PC-3 (cell line): ENCODE measurements around the gene TNFRSF12A. TPM values are rescaled to one million over a fixed set of nuclear protein-coding genes. Genes with fewer than 3 reads are reported as not detected.

Experiments
- ATAC-seq: fragments of 200-7000 bp; cut with Tn5 transposase; 2 replicates; pipeline ENCODE4 v1.9.1; 2020; ENCODE audit warnings: mild to moderate bottlenecking, moderate library complexity
- BruUV-seq: library from RNA; stranded (reverse); fragments of 400-500 nt; replicated peaks from 2 replicates; lab custom pipeline; 2021; lab: Mats Ljungman, UMichigan
- CTCF ChIA-PET: fragments of 300-600 bp; sonication (Branson Sonifier 250); formaldehyde crosslinking; loops from one replicate; lab custom pipeline; 2022; ENCODE audit warnings: antibody characterized with exemption; lab: Charles Lee
- POLR2A ChIA-PET: fragments of 300-600 bp; sonication (Branson Sonifier 250); formaldehyde crosslinking; loops from one replicate; lab custom pipeline; 2022; ENCODE audit warnings: antibody characterized with exemption; ENCODE audit not compliant: unreplicated experiment; lab: Charles Lee
- DNase-seq: peaks from one replicate; pipeline ENCODE4 v3.0.0-alpha.2; 2015
- H2AFZ ChIP-seq: fragments of 300-600 bp; sonication (generic); 2 replicates; pipeline ENCODE4 v1.6.0; 2016; ENCODE audit warnings: antibody characterized with exemption, low read length
- H3F3A ChIP-seq: fragments of 300-600 bp; sonication (generic); one replicate; pipeline ENCODE4 v1.6.0; 2017; ENCODE audit warnings: antibody characterized with exemption, low read length, control low read depth, mild to moderate bottlenecking; ENCODE audit not compliant: unreplicated experiment
- H3K27ac ChIP-seq: fragments of 300-600 bp; sonication (generic); 2 replicates; pipeline ENCODE4 v1.5.1; 2016; ENCODE audit warnings: mild to moderate bottlenecking, low read length
- H3K27me3 ChIP-seq: fragments of 300-600 bp; sonication (generic); 2 replicates; pipeline ENCODE4 v1.6.1; 2016; ENCODE audit warnings: low read length, mixed read lengths
- H3K36me3 ChIP-seq: fragments of 300-600 bp; sonication (generic); 2 replicates; pipeline ENCODE4 v1.6.1; 2016; ENCODE audit warnings: low read depth, mixed run types, low read length, mixed read lengths
- H3K4me1 ChIP-seq: fragments of 300-600 bp; sonication (generic); 2 replicates; pipeline ENCODE4 v1.5.1; 2016; ENCODE audit warnings: low read length; ENCODE audit not compliant: insufficient read depth
- H3K4me2 ChIP-seq: fragments of 300-600 bp; sonication (generic); 2 replicates; pipeline ENCODE4 v1.6.0; 2016; ENCODE audit warnings: low read length
- H3K4me3 ChIP-seq: fragments of 300-600 bp; sonication (generic); 2 replicates; pipeline ENCODE4 v1.5.1; 2016; ENCODE audit warnings: mild to moderate bottlenecking, low read length, mixed read lengths
- H3K79me2 ChIP-seq: fragments of 300-600 bp; sonication (generic); 2 replicates; pipeline ENCODE4 v1.6.1; 2017; ENCODE audit warnings: low read length, mixed read lengths
- H3K9ac ChIP-seq: fragments of 300-600 bp; sonication (generic); 2 replicates; pipeline ENCODE4 v1.6.0; 2016; ENCODE audit warnings: mild to moderate bottlenecking, low read length
- H3K9me2 ChIP-seq: fragments of 300-600 bp; sonication (generic); replicated peaks from 2 replicates; pipeline ENCODE4 v1.6.1; 2016; ENCODE audit warnings: mixed run types, low read length, mixed read lengths
- H3K9me3 ChIP-seq: fragments of 300-600 bp; sonication (generic); 2 replicates; pipeline ENCODE4 v1.6.1; 2016; ENCODE audit warnings: low read length, mixed read lengths
- H4K20me1 ChIP-seq: fragments of 300-600 bp; sonication (generic); 2 replicates; pipeline ENCODE4 v1.6.1; 2016; ENCODE audit warnings: low read length, mixed read lengths
- CTCF ChIP-seq: fragments of 300-600 bp; sonication (generic); conservative IDR thresholded peaks from 2 replicates; pipeline ENCODE4 v1.5.1; 2017; ENCODE audit warnings: antibody characterized with exemption, low read depth, mild to moderate bottlenecking, low read length
- EZH2 ChIP-seq: fragments of 300-600 bp; sonication (generic); IDR thresholded peaks from one replicate; pipeline ENCODE4 v1.6.1; 2017; ENCODE audit warnings: antibody characterized with exemption, mild to moderate bottlenecking, low read length; ENCODE audit not compliant: unreplicated experiment
- EZH2phosphoT487 ChIP-seq: fragments of 300-600 bp; sonication (generic); IDR thresholded peaks from 2 replicates; pipeline ENCODE4 v1.6.1; 2018; ENCODE audit warnings: mild to moderate bottlenecking, antibody characterized with exemption, low read length, borderline replicate concordance
- intact Hi-C: fragments of 100-400 bp; cut with micrococcal nuclease; formaldehyde crosslinking; loops from 2 replicates; pipeline ENCODE4 v1.9.0; 2023
- total RNA-seq: library from RNA; depleted of rRNA; stranded (reverse); fragments of >200 nt; gene quantifications from 2 replicates; pipeline ENCODE4 v1.2.3, GENCODE V29; 2014; rRNA removed

Gene TNFRSF12A
- total RNA-seq, 1 experiment from 2014 or later = 713 TPM

- H2AFZ ChIP-seq = no peak overlapping the region
- BruUV-seq = no TSS peak
- ChIA-PET CTCF (no interaction called here), POLR2A (no interaction called here)
- intact Hi-C loops = no loop called here
- H3K36me3 ChIP-seq = no peaks in the 10 kb centered on the region
- H3K4me1 ChIP-seq = no peaks in the 10 kb centered on the region
- no peaks in the 10 kb centered on the region for H3K9me2 ChIP-seq
- no peak for ATAC-seq
- H3K9ac ChIP-seq = no peak overlapping the region
- no peak overlapping the region for H3K4me3 ChIP-seq
- no peaks in the 10 kb centered on the region for H3K9me3 ChIP-seq
- no peak overlapping the region for H3K4me2 ChIP-seq
- H3K27me3 ChIP-seq = no peaks in the 10 kb centered on the region
- no peaks in the 10 kb centered on the region for H3F3A ChIP-seq
- TF ChIP-seq CTCF (no peak), EZH2phosphoT487 (no peak), EZH2 (no peak)
- no peaks in the 10 kb centered on the region for H3K79me2 ChIP-seq
- H3K27ac ChIP-seq = no peak overlapping the region
- no peaks in the 10 kb centered on the region for H4K20me1 ChIP-seq
- DNase-seq = no peak
Observed at GRCh38 chr16:3071655-3072054, 51.5 kb downstream of the TNFRSF12A start.

Other genes starting within 250 kb of the TNFRSF12A start
- 203 and 289 TPM in 2 replicates for gene ELOB, start 243.1 kb upstream of the TNFRSF12A start, total RNA-seq
- 0.11 TPM in 1 of 2 replicates, not detected in the other for gene PRSS33, start 232.8 kb upstream of the TNFRSF12A start, total RNA-seq
- gene PRSS41, start 221.9 kb upstream of the TNFRSF12A start, total RNA-seq = not detected in 2 replicates
- not detected in 2 replicates for gene PRSS21, start 203.1 kb upstream of the TNFRSF12A start, total RNA-seq
- 8.6 and 17.0 TPM in 2 replicates for gene ZG16B, start 190.1 kb upstream of the TNFRSF12A start, total RNA-seq
- gene PRSS22, start 162.2 kb upstream of the TNFRSF12A start, total RNA-seq = 36.9 and 42.5 TPM in 2 replicates
- 92.0 and 100 TPM in 2 replicates for gene FLYWCH2, start 137.2 kb upstream of the TNFRSF12A start, total RNA-seq
- gene FLYWCH1, start 108.4 kb upstream of the TNFRSF12A start, total RNA-seq = 41.4 and 54.7 TPM in 2 replicates
- gene KREMEN2, start 56.1 kb upstream of the TNFRSF12A start, total RNA-seq = 3.6 and 7.1 TPM in 2 replicates
- 37.9 and 45.0 TPM in 2 replicates for gene PAQR4, start 51.0 kb upstream of the TNFRSF12A start, total RNA-seq
- gene PKMYT1, start 39.9 kb upstream of the TNFRSF12A start, total RNA-seq = 51.9 and 109 TPM in 2 replicates
- 0.33 and 1.2 TPM in 2 replicates for gene CLDN9, start 7.4 kb upstream of the TNFRSF12A start, total RNA-seq
- not detected in 2 replicates for gene CLDN6, start 2.2 kb upstream of the TNFRSF12A start, total RNA-seq
- gene HCFC1R1, start 3.6 kb downstream of the TNFRSF12A start, total RNA-seq = 56.4 and 56.6 TPM in 2 replicates
- 40.3 and 47.3 TPM in 2 replicates for gene THOC6, start 3.7 kb downstream of the TNFRSF12A start, total RNA-seq
- gene BICDL2, start 16.6 kb downstream of the TNFRSF12A start, total RNA-seq = 16.3 and 27.7 TPM in 2 replicates
- gene MMP25, start 26.2 kb downstream of the TNFRSF12A start, total RNA-seq = 0.29 and 0.51 TPM in 2 replicates
- 8.8 and 10.8 TPM in 2 replicates for gene IL32, start 45.3 kb downstream of the TNFRSF12A start, total RNA-seq
- gene ZSCAN10, start 78.9 kb downstream of the TNFRSF12A start, total RNA-seq = not detected in 2 replicates
- 19.0 and 27.0 TPM in 2 replicates for gene ZNF205, start 92.2 kb downstream of the TNFRSF12A start, total RNA-seq
- 3.6 and 9.6 TPM in 2 replicates for gene ZNF213, start 114.7 kb downstream of the TNFRSF12A start, total RNA-seq
- not detected in 2 replicates for gene OR1F1, start 167.8 kb downstream of the TNFRSF12A start, total RNA-seq
- 4.7 and 5.0 TPM in 2 replicates for gene ZNF200, start 214.8 kb downstream of the TNFRSF12A start, total RNA-seq
- 0.04 TPM in 1 of 2 replicates, not detected in the other for gene MEFV, start 236.3 kb downstream of the TNFRSF12A start, total RNA-seq